Esophagus muscularis mucosa (tissue), 4 donors: ENCODE data around the gene C1QA. TPM values are rescaled to one million over a fixed set of nuclear protein-coding genes. Genes with fewer than 3 reads are reported as not detected.

Source experiments
- DNase-seq: peaks from one replicate; pipeline ENCODE4 v3.0.0-alpha.2; 2017; ENCODE audit errors: extremely low spot score
- H3K27ac ChIP-seq, 4 donors: fragments of 200-600 bp; sonication (generic); replicated peaks in 1 of 4; 1 replicate in 3 of 4; 2 replicates in 1 of 4; pipeline ENCODE4 v1.5.1; 2016 to 2019; ENCODE audit warnings: mild to moderate bottlenecking in 1 of 4
- H3K27me3 ChIP-seq, 4 donors: fragments of 200-600 bp; sonication (generic); one replicate each; pipeline versions ENCODE4 v1.5.1 to v1.6.0; 2016 to 2019
- H3K36me3 ChIP-seq, 4 donors: fragments of 200-600 bp; sonication (generic); one replicate each; pipeline ENCODE4 v1.5.1; 2016 to 2019
- H3K4me1 ChIP-seq, 4 donors: fragments of 200-600 bp; sonication (generic); one replicate each; pipeline ENCODE4 v1.5.1; 2016 to 2019
- H3K4me3 ChIP-seq, 4 donors: fragments of 200-600 bp; sonication (generic); 1 replicate in 2 of 4; 2 replicates in 2 of 4; pipeline ENCODE4 v1.5.1; 2016 to 2019; ENCODE audit warnings: mild to moderate bottlenecking in 4 of 4, moderate library complexity in 1 of 4
- H3K9me3 ChIP-seq, 4 donors: fragments of 200-600 bp; sonication (generic); 1 replicate in 3 of 4; 2 replicates in 1 of 4; pipeline ENCODE4 v1.5.1; 2016 to 2019
- CTCF ChIP-seq, 3 experiments: fragments of 200-600 bp in 2 of 3; fragments of 450-650 bp in 1 of 3; sonication (generic) in 2 of 3; IDR thresholded peaks; one replicate each; pipeline ENCODE4 v1.5.1; 2017 to 2019; ENCODE audit warnings: antibody characterized with exemption in 3 of 3, mild to moderate bottlenecking in 2 of 3, moderate library complexity in 1 of 3
- EP300 ChIP-seq: sonication (generic); formaldehyde crosslinking; IDR thresholded peaks from one replicate; pipeline ENCODE4 v1.6.1; 2017; ENCODE audit warnings: antibody characterized with exemption
- POLR2A ChIP-seq: fragments of 450-650 bp; IDR thresholded peaks from one replicate; pipeline ENCODE4 v1.6.1; 2017; ENCODE audit warnings: antibody characterized with exemption, moderate library complexity, mild to moderate bottlenecking, low read depth
- POLR2AphosphoS5 ChIP-seq, 2 donors: sonication (generic); formaldehyde crosslinking; IDR thresholded peaks; one replicate each; pipeline ENCODE4 v1.6.1; 2017; ENCODE audit warnings: antibody characterized with exemption in 2 of 2
- WGBS: methylation state at CpG from one replicate; pipeline ENCODE4 v1.1.5; 2018; 5-methylcytosine and 5-hydroxymethylcytosine counted together
- intact Hi-C: fragments of 100-400 bp; cut with DNase I; formaldehyde crosslinking; loops from one replicate; pipeline ENCODE4 v1.15.1; 2023
- total RNA-seq, 4 donors: library from RNA; depleted of rRNA; stranded (reverse); fragments of >200 nt; gene quantifications; one replicate each; pipeline versions ENCODE4 v1.1.0 to v1.2.1, GENCODE V29; 2016

C1QA gene
- total RNA-seq, 4 donors from 2014 or later, result 132 to 359 (median 164) TPM

GRCh38 chr1:22651941-22652856, 15.8 kb downstream of the C1QA start:
- H3K27ac ChIP-seq, result no peak overlapping the region
- intact Hi-C loops, result no loop called here

GRCh38 chr1:22652881-22653316, 16.5 kb downstream of the C1QA start, which contains the start of gene C1QB:
C1QB (plus strand) TSS chr1:22653236; CDS start chr1:22659463, 6,227 bp downstream.
- intact Hi-C loops, result no loop called here
- Histone ChIP-seq H3K27me3 (peaks cover 0 to 61% (median 2%) of the 10 kb centered on the region in 4 donors), H3K27ac (peak within 1 kb of the TSS in 2 of 4 donors; percentile 11 to 26), H3K4me1 (no peaks in the 10 kb centered on the region), H3K36me3 (no peaks in the 10 kb centered on the region), H3K9me3 (no peaks in the 10 kb centered on the region), H3K4me3 (peak within 1 kb of the TSS; percentile 32 to 48 (median 32))
- DNase-seq, result no peak
- no peak for TF ChIP-seq EP300
- TF ChIP-seq POLR2A, result no peak
- no peak for TF ChIP-seq CTCF (IDR thresholded peaks at IDR 0.05)
- TF ChIP-seq POLR2AphosphoS5 (IDR thresholded peaks at IDR 0.05), result peak in 1 of 2 donors; percentile 44
- WGBS, result 87% methylated on average over 10 of the region's 13 CpGs

More at GRCh38 chr1:22651941-22652856, 15.8 kb downstream of the C1QA start:
- WGBS, result 77% methylated on average over 14 of the region's 15 CpGs
- no peak for DNase-seq
- Histone ChIP-seq H3K4me3 (no peak overlapping the region), H3K9me3 (no peaks in the 10 kb centered on the region), H3K36me3 (no peaks in the 10 kb centered on the region), H3K27me3 (peaks cover 0 to 63% (median 2%) of the 10 kb centered on the region in 4 donors), H3K4me1 (no peaks in the 10 kb centered on the region)
- TF ChIP-seq POLR2A, result no peak
- no peak for TF ChIP-seq POLR2AphosphoS5 (IDR thresholded peaks at IDR 0.05)
- no peak for TF ChIP-seq CTCF (IDR thresholded peaks at IDR 0.05)
- TF ChIP-seq EP300, result no peak

GRCh38 chr1:22654692-22655091, 18.3 kb downstream of the C1QA start:
- no peak for DNase-seq
- H3K4me1 ChIP-seq, result no peaks in the 10 kb centered on the region
- no peak for TF ChIP-seq POLR2A
- no peak for TF ChIP-seq EP300
- TF ChIP-seq CTCF (IDR thresholded peaks at IDR 0.05), result no peak
- no peak for TF ChIP-seq POLR2AphosphoS5 (IDR thresholded peaks at IDR 0.05)
- no peaks in the 10 kb centered on the region for H3K9me3 ChIP-seq
- peaks cover 0 to 76% (median 2%) of the 10 kb centered on the region in 4 donors for H3K27me3 ChIP-seq
- intact Hi-C loops, result no loop called here
- WGBS, result 61% methylated on average over 5 of the region's 5 CpGs
- H3K27ac ChIP-seq, result no peak overlapping the region
- H3K36me3 ChIP-seq, result no peaks in the 10 kb centered on the region
- peak overlapping the region; percentile 32 to 48 (median 32) for H3K4me3 ChIP-seq

GRCh38 chr1:22658385-22659163, 22.1 kb downstream of the C1QA start:
- WGBS, result 77% methylated on average over 3 of the region's 3 CpGs
- TF ChIP-seq POLR2AphosphoS5 (IDR thresholded peaks at IDR 0.05) (no peak), CTCF (IDR thresholded peaks at IDR 0.05) (no peak), POLR2A (no peak), EP300 (no peak)
- DNase-seq, result no peak
- H3K27me3 ChIP-seq, result peaks cover 0 to 72% (median 2%) of the 10 kb centered on the region in 4 donors
- no peak overlapping the region for H3K4me3 ChIP-seq
- intact Hi-C loops, result no loop called here
- H3K36me3 ChIP-seq, result no peaks in the 10 kb centered on the region
- no peaks in the 10 kb centered on the region for H3K9me3 ChIP-seq
- H3K27ac ChIP-seq, result no peak overlapping the region
- no peaks in the 10 kb centered on the region for H3K4me1 ChIP-seq
